GM12892 (cell line): ENCODE data around the gene SPATA31D3.

ENCODE experiments used
- POLR2A ChIP-seq: IDR thresholded peaks from 2 replicates; pipeline ENCODE4 v1.6.1; 2011; ENCODE audit warnings: low read depth, low read length, control low read depth
- POLR2AphosphoS5 ChIP-seq: IDR thresholded peaks from 2 replicates; pipeline ENCODE4 v1.6.1; 2011; ENCODE audit warnings: low read depth, low read length, control low read depth

- TF ChIP-seq POLR2A (no peak), POLR2AphosphoS5 (no peak)
Observed at GRCh38 chr9:81971727-81972126, 28.4 kb downstream of the SPATA31D3 start.
